HG03439 (cell line): Measurements from ENCODE around the gene PHAX.
A peak's percentile ranks its signal among the peaks of the same experiment; 100 is the strongest.
"Not testable (repeated sequence)": the region's sequence is repeated elsewhere in the genome, so short reads cannot be mapped to it uniquely, and the experiment has no call there.

Source experiments
- ATAC-seq: cut with Tn5 transposase; IDR thresholded peaks from one replicate; pipeline ENCODE4 v1.9.1; 2021; ENCODE audit warnings: mild to moderate bottlenecking, moderate library complexity; ENCODE audit not compliant: unreplicated experiment

PHAX gene

DNA sequence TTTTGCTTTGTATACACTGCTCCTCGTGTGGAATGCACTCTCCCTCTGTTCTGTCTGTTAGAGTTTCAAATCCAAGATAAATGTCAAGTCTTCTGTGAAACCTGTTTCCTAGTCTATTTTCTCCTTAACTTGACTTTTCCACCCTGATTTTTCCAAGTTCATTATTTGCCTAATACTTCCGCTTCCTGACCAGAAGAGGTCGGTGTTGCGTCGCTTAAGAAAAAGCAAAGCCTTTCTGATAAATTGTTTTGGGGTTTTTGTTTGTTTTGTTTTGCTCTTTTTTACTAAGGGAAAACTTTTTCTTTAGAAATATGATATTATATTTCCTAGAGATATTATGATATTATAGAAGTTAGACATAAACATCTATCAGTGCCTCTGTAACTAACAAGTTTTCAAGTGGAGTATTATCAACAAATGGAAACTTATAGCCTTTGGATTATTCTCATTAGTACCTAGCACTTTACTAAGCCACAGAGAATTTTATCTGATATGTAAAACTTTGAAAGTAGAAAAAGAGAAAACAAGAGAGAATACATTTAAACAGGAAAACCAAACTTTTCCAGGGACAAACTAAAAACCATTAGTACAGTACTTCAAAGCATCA, 55.8 kb downstream of the PHAX start:
- ATAC-seq: no peak

DNA sequence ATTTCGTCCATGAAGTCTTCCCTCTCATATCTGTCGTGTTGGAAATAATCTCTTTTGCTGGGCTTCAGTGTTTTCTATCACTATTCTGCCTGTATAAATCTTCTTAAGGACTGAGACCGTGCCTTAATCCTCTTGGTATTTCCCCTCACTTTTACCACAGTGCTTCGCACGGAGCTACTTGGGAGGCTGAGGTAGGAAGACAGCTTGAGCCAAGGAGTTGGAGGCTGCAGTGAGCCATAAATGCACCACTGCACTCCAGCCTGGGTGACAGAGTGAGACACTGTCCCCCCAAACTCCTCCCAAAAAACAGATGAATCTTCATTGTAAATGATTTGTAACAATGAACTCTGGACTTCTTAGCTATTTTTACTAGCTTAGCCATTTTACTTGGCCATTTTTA, 57.8 kb downstream of the PHAX start:
- ATAC-seq: no peak

DNA sequence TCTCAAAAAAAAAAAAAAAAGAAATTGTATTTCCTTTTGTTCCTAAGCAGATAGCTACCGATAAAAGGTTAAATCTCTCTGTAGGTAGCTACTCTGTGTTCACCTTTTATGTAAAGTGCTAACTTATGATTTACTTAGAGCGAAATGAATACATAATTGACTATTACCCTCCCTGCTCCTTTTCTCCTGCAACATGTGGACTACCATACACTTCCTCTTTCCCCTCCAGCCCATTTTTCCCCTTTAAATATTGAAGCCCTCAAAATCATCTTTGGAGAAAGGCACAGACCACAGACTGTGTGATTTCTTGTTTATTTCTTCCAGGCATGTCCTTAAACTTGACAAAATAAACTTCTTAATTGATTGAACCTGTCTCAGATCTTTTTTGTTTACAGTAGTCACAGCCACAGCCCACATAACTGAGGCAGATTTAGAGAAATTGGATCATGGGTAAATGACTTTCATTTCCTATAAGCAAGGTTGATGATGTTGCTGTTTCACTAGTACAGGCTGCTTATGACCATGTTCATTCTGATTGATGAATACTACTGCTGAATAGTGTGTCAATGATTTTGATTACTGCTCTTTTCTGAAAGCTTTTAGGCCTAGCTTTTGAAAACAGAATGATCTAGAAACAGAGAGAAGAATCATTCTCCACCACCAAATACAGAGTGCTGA, 59.2 kb downstream of the PHAX start:
- ATAC-seq: no peak

DNA sequence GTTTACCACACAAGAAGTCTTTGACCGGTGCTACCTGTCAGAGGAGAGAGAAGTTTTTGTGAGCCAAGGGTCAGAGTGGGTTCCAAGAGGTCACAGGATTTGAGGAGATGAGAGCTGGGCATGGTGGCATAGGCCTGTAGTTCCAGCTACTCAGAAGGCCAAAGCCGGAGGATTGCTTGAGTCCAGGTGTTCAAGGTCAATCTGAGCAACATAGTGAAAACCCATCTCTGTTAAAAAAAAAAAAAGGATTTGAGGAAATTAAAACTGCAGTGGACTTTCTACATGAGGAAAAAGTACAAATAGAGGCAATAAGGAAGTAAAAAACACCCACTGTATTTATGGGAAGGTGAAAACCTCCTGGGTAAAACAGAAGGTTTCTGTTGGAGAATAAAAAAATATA, 63.8 kb downstream of the PHAX start:
- ATAC-seq: no peak

DNA sequence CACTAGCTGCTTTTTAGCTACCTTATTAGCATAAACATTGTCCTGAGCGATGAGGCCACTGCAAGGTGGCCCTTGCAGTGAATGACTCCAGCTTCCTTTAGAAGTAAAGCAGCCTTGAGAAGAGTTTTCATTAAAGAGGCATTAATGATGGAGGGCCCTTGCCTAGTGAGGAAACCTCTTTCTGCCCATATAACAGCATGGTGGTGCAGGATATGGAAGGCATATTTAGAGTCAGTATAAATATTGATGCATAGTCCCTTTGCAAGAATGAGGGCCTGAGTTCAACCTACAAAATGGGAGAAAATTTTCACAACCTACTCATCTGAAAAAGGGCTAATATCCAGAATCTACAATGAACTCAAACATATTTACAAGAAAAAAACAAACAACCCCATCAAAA, 69.4 kb downstream of the PHAX start:
- not testable (repeated sequence) for ATAC-seq

DNA sequence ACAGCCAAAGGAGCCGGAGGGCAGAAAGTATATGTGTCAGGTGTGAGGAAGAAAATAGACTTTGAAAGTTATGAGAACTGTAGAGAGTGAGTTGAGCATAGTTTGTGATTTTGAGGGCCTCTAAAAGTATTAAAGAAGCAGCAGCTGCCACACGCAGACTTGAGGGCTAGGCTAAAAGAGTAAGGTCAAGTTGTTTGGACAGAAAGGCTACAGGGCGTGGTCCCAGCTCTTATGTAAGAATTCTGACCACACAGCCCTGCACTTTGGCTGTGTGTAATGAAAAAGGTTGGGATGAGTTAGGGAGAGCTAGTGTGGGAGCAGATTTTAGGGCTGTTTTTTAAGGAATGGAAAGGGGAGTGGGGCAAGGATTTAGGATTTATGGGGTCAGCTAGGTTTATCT, 70.9 kb downstream of the PHAX start:
- not testable (repeated sequence) for ATAC-seq

DNA sequence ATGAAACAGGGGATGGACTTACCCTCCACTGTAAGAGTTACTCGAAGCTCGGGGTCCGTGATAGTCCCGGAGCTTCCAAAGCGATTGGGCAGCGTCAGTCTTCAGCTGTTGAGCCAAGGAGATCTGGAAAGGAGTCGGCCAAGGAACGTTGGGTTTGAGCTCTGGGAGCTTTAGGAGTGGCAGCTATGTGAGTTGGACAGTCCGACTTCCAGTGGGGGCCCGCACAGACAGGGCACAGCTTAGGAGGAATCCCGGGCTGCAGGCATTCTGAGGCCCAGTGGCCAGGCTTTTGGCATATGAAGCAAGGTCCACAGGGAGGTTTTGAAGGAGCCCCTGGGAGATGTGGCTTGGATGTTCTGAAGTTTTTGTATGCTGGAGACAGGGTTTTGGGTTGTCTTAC, 72.7 kb downstream of the PHAX start:
- ATAC-seq: no peak

DNA sequence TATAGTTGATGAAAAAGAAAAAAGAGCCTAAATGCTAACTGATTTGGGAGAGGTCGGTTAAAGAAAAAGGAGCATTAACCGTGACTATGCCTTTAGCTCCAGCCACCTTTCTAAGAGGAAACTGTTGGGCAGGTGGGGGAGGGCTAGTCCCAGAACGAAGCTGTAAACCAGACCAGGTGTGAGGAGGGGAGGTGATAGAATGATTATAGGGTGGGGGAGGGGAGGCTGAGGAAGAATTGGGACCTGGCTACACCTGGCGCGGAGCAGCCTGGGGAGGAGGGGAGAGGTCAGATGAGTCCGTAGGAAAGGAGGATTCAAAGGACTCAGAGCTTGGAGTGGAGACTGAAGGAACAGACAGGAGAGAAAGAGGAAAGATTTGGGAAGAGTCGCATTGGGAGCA, 73.4 kb downstream of the PHAX start:
- no peak for ATAC-seq

DNA sequence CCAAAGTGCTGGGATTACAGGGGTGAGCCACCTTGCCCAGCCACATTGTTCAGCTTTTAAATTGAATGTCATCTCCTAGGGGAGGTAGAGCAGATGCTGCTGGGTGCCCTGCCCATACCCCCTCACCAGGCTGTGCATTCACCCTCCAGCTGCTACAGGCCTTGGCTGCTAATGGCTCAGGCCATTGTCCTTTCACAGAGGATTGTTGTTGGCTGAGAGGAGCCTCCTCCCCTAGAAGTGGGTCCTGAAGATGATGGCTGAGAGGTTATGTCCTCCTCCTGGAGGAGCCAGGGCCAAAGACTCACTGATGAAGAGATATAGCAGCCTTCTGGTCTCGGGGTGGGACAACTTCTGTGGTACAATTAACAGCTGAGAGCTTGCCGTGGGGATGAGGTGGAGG, 74.6 kb downstream of the PHAX start:
- ATAC-seq: no peak

DNA sequence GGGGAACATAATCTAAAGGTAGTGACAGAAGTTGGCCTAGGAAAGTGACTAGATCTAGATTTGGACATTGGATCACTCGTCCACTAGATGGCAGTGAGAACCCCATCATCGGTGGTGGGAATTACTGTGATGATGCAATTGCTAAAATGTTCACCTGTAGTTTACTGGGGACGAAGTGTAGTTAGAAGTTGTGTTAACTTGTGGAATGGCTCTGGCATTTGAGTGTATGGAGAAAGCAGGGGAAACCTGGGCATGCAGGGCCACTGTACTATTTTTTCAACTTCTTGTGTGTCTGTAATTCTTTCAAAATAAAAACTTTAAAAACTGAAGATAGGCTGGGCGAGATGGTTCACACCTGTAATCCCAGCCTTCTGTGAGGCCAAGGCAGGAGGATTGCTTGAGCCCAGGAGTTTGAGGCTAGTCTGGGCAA, 75.5 kb downstream of the PHAX start:
- peak; percentile 70 for ATAC-seq
